Measurements from ENCODE around the gene SMIM23.

- no peak for TF ChIP-seq CTCF (conservative IDR thresholded peaks at IDR 0.05; ENCODE audit: low read depth, low read length)
- TF ChIP-seq EZH2 (IDR thresholded peaks at IDR 0.05; ENCODE audit: borderline replicate concordance, low read depth, low read length, poor library complexity, severe bottlenecking) = no peak
Observed at GRCh38 chr5:171796436-171796835, 10.8 kb downstream of the SMIM23 start.

Measured in A673 (cell line).